ENCODE data around the gene LMBRD1.

LMBRD1 gene

GRCh38 chr6:69784595-69785377, 12.0 kb downstream of the LMBRD1 start:
- Histone ChIP-seq H3F3A (ENCODE audit: low read depth) (no peaks in the 10 kb centered on the region), H3K4me1 (ENCODE audit: insufficient read depth, low read length, poor library complexity, severe bottlenecking) (peaks cover 6% of the 10 kb centered on the region), H3K9me2 (replicated peaks; ENCODE audit: low read depth, low read length) (no peaks in the 10 kb centered on the region), H3K27me3 (ENCODE audit: insufficient read depth, low read length, poor library complexity, severe bottlenecking) (no peaks in the 10 kb centered on the region), H3K9ac (ENCODE audit: low read depth, low read length, poor library complexity, severe bottlenecking) (no peak overlapping the region), H4K20me1 (ENCODE audit: insufficient read depth, low read length, poor library complexity, severe bottlenecking) (no peaks in the 10 kb centered on the region), H3K4me2 (ENCODE audit: low read depth, low read length, poor library complexity, severe bottlenecking) (no peak overlapping the region), H3K79me2 (ENCODE audit: insufficient read depth, low read length) (peaks cover 3% of the 10 kb centered on the region; the same call in 1 of the 2 replicates), H3K36me3 (ENCODE audit: insufficient read depth, low read length) (no peaks in the 10 kb centered on the region), H3K4me3 (ENCODE audit: low read length, poor library complexity, severe bottlenecking) (no peak overlapping the region), H2AFZ (ENCODE audit: low read length) (no peak overlapping the region), H3K9me3 (ENCODE audit: insufficient read depth, low read depth, low read length) (no peaks in the 10 kb centered on the region)
- TF ChIP-seq CTCF (conservative IDR thresholded peaks at IDR 0.05; ENCODE audit: low read length) (no peak), EZH2phosphoT487 (IDR thresholded peaks at IDR 0.05; ENCODE audit: borderline replicate concordance) (no peak)

GRCh38 chr6:69783108-69783507, 13.7 kb downstream of the LMBRD1 start:
- Histone ChIP-seq H3F3A (ENCODE audit: low read depth) (no peaks in the 10 kb centered on the region), H3K4me3 (ENCODE audit: low read length, poor library complexity, severe bottlenecking) (no peak overlapping the region), H3K4me2 (ENCODE audit: low read depth, low read length, poor library complexity, severe bottlenecking) (no peak overlapping the region), H3K9me3 (ENCODE audit: insufficient read depth, low read depth, low read length) (no peaks in the 10 kb centered on the region), H3K36me3 (ENCODE audit: insufficient read depth, low read length) (no peaks in the 10 kb centered on the region), H2AFZ (ENCODE audit: low read length) (no peak overlapping the region), H3K79me2 (ENCODE audit: insufficient read depth, low read length) (peaks cover 3% of the 10 kb centered on the region; the same call in 1 of the 2 replicates), H3K4me1 (ENCODE audit: insufficient read depth, low read length, poor library complexity, severe bottlenecking) (peaks cover 6% of the 10 kb centered on the region), H3K9me2 (replicated peaks; ENCODE audit: low read depth, low read length) (no peaks in the 10 kb centered on the region), H3K9ac (ENCODE audit: low read depth, low read length, poor library complexity, severe bottlenecking) (no peak overlapping the region), H4K20me1 (ENCODE audit: insufficient read depth, low read length, poor library complexity, severe bottlenecking) (no peaks in the 10 kb centered on the region), H3K27me3 (ENCODE audit: insufficient read depth, low read length, poor library complexity, severe bottlenecking) (no peaks in the 10 kb centered on the region)
- no peak for TF ChIP-seq EZH2phosphoT487 (IDR thresholded peaks at IDR 0.05; ENCODE audit: borderline replicate concordance)
- TF ChIP-seq CTCF (conservative IDR thresholded peaks at IDR 0.05; ENCODE audit: low read length) = no peak

- Histone ChIP-seq H3K9me2 (replicated peaks; ENCODE audit: low read depth, low read length) (no peaks in the 10 kb centered on the region), H3K4me2 (ENCODE audit: low read depth, low read length, poor library complexity, severe bottlenecking) (no peak overlapping the region), H3K36me3 (ENCODE audit: insufficient read depth, low read length) (no peaks in the 10 kb centered on the region), H3K9me3 (ENCODE audit: insufficient read depth, low read depth, low read length) (no peaks in the 10 kb centered on the region), H2AFZ (ENCODE audit: low read length) (no peak overlapping the region), H3K27me3 (ENCODE audit: insufficient read depth, low read length, poor library complexity, severe bottlenecking) (no peaks in the 10 kb centered on the region), H3K4me3 (ENCODE audit: low read length, poor library complexity, severe bottlenecking) (no peak overlapping the region), H4K20me1 (ENCODE audit: insufficient read depth, low read length, poor library complexity, severe bottlenecking) (no peaks in the 10 kb centered on the region), H3K4me1 (ENCODE audit: insufficient read depth, low read length, poor library complexity, severe bottlenecking) (peaks cover under 1% of the 10 kb centered on the region), H3K9ac (ENCODE audit: low read depth, low read length, poor library complexity, severe bottlenecking) (no peak overlapping the region), H3K79me2 (ENCODE audit: insufficient read depth, low read length) (peaks cover 3% of the 10 kb centered on the region; the same call in 1 of the 2 replicates), H3F3A (ENCODE audit: low read depth) (no peaks in the 10 kb centered on the region)
- no peak for TF ChIP-seq CTCF (conservative IDR thresholded peaks at IDR 0.05; ENCODE audit: low read length)
- no peak for TF ChIP-seq EZH2phosphoT487 (IDR thresholded peaks at IDR 0.05; ENCODE audit: borderline replicate concordance)
These were observed 16.1 kb downstream of the LMBRD1 start for GRCh38 chr6:69780585-69781178.
